ENCODE results near the gene TAS2R60. TPM values are rescaled to one million over a fixed set of nuclear protein-coding genes. Genes with fewer than 3 reads are reported as not detected.
"Not testable (repeated sequence)": the region's sequence is repeated elsewhere in the genome, so short reads cannot be mapped to it uniquely, and the experiment has no call there.

TAS2R60 gene
- total RNA-seq, 2 experiments from 2014 or later: not detected

GRCh38 chr7:143401265-143401664 lies 42.0 kb upstream of the TAS2R60 start:
- no peak overlapping the region for H3K27ac Mint-ChIP-seq
- no peak for ATAC-seq
- H3K4me1 Mint-ChIP-seq: peaks cover 24% of the 10 kb centered on the region
- H3K27me3 Mint-ChIP-seq: no peaks in the 10 kb centered on the region
- ChIA-PET CTCF (no interaction called here), POLR2A (no interaction called here)
- H3K4me3 Mint-ChIP-seq: no peak overlapping the region
- DNase-seq: no peak
- intact Hi-C loops (cut with DNase I, micrococcal nuclease): no loop called here
- no peaks in the 10 kb centered on the region for H3K9me3 Mint-ChIP-seq (ENCODE audit: low read depth)
- H3K36me3 Mint-ChIP-seq (ENCODE audit: low read depth): no peaks in the 10 kb centered on the region

DNA sequence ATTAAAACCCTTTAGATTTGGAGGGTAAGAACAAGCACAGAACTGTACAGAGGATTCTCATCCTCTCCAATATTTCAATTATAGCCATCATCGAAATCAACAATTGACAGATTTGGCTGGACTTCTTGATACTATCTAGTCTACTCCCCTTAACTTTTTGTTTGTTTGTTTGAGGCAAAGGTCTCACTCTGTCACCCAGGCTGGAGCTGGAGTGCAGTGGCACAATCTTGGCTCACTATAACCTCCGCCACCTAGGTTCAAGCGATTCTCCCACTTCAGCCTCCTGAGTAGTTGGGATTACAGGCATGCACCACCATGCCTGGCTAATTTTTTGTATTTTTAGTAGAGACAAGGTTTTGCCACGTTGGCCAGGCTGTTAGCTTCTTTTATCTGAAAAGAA lies 41.0 kb upstream of the TAS2R60 start:
- H3K36me3 Mint-ChIP-seq (ENCODE audit: low read depth); POLR2A ChIA-PET; H3K4me3 Mint-ChIP-seq; ATAC-seq; H3K9me3 Mint-ChIP-seq (ENCODE audit: low read depth); intact Hi-C loops (cut with DNase I, micrococcal nuclease); H3K27me3 Mint-ChIP-seq; DNase-seq: not testable (repeated sequence)
- CTCF ChIA-PET: interaction anchor here (0.9 to 6.1 kb wide), 5 partner anchors 9 to 396 kb away, joined by 3 to 54 read pairs (median 5); no protein-coding TSS in a partner anchor
- peak overlapping the region; percentile 29 for H3K27ac Mint-ChIP-seq
- H3K4me1 Mint-ChIP-seq: peaks cover 33% of the 10 kb centered on the region

- Mint-ChIP-seq H3K9me3 (ENCODE audit: low read depth) (no peaks in the 10 kb centered on the region), H3K27me3 (no peaks in the 10 kb centered on the region), H3K27ac (no peak overlapping the region), H3K36me3 (ENCODE audit: low read depth) (no peaks in the 10 kb centered on the region), H3K4me1 (peaks cover 60% of the 10 kb centered on the region), H3K4me3 (no peak overlapping the region)
- CTCF ChIA-PET: interaction anchor here (0.6 to 6.1 kb wide), 9 partner anchors 8 to 165 kb away, joined by 3 to 54 read pairs (median 4); no protein-coding TSS in a partner anchor
- no peak for DNase-seq
- intact Hi-C loops (cut with DNase I, micrococcal nuclease): no loop called here
- no peak for ATAC-seq
- POLR2A ChIA-PET: interaction anchor here (0.6 kb wide), 1 partner anchor 22 kb away, joined by 3 read pairs; no protein-coding TSS in a partner anchor
Measured at GRCh38 chr7:143405173-143406001, 37.9 kb upstream of the TAS2R60 start.

- DNase-seq (no peak), ATAC-seq (no peak)
- no peaks in the 10 kb centered on the region for H3K9me3 Mint-ChIP-seq (ENCODE audit: low read depth)
- peaks cover 63% of the 10 kb centered on the region for H3K4me1 Mint-ChIP-seq
- intact Hi-C loops (cut with DNase I, micrococcal nuclease): no loop called here
- no peak overlapping the region for H3K4me3 Mint-ChIP-seq
- no peaks in the 10 kb centered on the region for H3K27me3 Mint-ChIP-seq
- no peak overlapping the region for H3K27ac Mint-ChIP-seq
- ChIA-PET POLR2A (interaction anchor here (0.6 kb wide), 1 partner anchor 22 kb away, joined by 3 read pairs; no protein-coding TSS in a partner anchor), CTCF (interaction anchor here (0.6 to 6.1 kb wide), 11 partner anchors 9 to 165 kb away, joined by 3 to 54 read pairs (median 4); no protein-coding TSS in a partner anchor)
- H3K36me3 Mint-ChIP-seq (ENCODE audit: low read depth): no peaks in the 10 kb centered on the region
Measured at GRCh38 chr7:143406002-143406357, 37.3 kb upstream of the TAS2R60 start.

DNA sequence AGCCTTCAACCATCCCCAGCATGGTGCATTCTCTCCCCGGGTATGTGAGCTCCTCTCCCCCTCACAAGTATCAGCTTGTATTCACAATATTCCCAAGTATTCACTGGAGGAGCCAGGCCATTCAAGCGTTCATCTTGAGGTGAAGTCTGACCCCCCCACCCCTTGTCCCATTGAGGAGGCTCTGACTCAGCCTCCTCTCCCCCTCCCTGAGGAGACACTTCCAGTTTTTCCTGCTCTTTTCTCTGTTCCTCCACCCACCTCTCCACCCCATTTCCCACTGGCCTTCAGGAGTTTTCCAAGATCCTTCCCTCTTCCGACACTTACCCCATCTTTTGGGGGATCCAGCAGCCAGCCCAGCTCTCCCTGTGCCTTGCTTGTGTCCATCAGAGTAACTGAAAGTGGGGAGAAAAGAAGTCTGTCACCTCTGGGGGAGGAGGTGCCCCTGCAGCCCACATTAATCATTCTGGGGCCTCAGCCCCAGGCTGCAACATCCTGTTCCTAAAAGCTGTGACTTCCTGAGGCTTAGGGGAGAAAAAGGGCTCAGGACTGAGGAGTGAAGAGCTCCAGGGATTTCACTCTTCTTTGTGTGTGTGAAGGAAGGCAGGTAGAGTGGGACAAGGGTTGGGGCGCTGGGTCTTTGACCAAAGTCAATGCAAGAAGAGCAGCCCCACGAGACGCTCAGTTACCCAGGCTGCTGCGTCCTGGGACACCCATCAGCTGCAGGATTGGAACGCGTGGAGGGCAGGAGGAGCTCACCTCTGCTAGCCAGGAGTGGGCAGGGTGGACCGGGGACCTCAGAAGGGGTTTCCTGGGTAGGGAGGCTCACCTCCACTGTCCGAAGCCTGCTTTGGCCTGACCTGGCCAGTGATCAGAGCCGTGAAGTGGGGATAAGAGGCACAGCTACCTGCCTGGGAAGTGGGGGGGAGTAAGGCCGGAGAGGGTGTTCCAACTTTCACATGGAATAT lies 35.7 kb upstream of the TAS2R60 start:
- POLR2A ChIA-PET: interaction anchor here (0.7 to 1.7 kb wide), 2 partner anchors 24 to 192 kb away, joined by 3 to 7 read pairs; no protein-coding TSS in a partner anchor
- ATAC-seq (peak; percentile 69), DNase-seq (peak; percentile 61)
- H3K36me3 Mint-ChIP-seq (ENCODE audit: low read depth): no peaks in the 10 kb centered on the region
- H3K27ac Mint-ChIP-seq: peak overlapping the region; percentile 59
- CTCF ChIA-PET: interaction anchor here (0.6 to 6.1 kb wide), 14 partner anchors 8 to 167 kb away, joined by 3 to 54 read pairs (median 4); partner anchors contain the start of gene CASP2
- H3K4me1 Mint-ChIP-seq: peaks cover 63% of the 10 kb centered on the region
- peak overlapping the region; percentile 72 for H3K4me3 Mint-ChIP-seq
- intact Hi-C loops (cut with DNase I, micrococcal nuclease): loop anchor here (1.0 to 2.0 kb wide), 4 partner anchors 21 to 167 kb away; partner anchors contain the start of gene ZYX (in 1 of the 2)
- H3K27me3 Mint-ChIP-seq: no peaks in the 10 kb centered on the region
- no peaks in the 10 kb centered on the region for H3K9me3 Mint-ChIP-seq (ENCODE audit: low read depth)

DNA sequence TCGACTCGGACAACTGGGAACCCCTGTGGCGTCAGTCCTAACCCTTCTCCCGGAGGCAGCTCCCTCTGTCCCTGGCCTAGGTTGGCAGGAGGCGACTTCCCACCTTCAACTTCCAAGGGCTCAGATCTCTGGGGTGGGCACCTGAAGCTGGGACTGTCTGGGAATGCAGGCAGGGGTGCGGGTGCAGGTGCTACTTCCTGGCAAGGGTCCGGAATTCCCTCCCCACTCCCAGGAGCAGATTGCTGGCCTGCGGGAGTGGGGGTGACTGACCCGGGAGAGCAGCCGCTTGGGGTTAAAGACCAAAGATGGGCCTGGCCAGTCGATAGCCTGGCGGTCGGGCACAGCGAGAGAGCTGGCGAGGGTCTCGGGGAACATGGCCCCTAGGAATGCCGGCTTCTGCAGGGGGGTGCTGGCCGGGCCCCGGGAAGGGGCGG lies 35.0 kb upstream of the TAS2R60 start:
- H3K27ac Mint-ChIP-seq: peak overlapping the region; percentile 59
- intact Hi-C loops (cut with DNase I, micrococcal nuclease): loop anchor here (1.0 to 2.0 kb wide), 4 partner anchors 22 to 167 kb away; partner anchors contain the start of gene ZYX (in 1 of the 2)
- no peaks in the 10 kb centered on the region for H3K36me3 Mint-ChIP-seq (ENCODE audit: low read depth)
- ATAC-seq (peak; percentile 2), DNase-seq (no peak)
- no peaks in the 10 kb centered on the region for H3K9me3 Mint-ChIP-seq (ENCODE audit: low read depth)
- peak overlapping the region; percentile 72 for H3K4me3 Mint-ChIP-seq
- H3K27me3 Mint-ChIP-seq: no peaks in the 10 kb centered on the region
- CTCF ChIA-PET: interaction anchor here (0.8 to 6.1 kb wide), 11 partner anchors 8 to 168 kb away, joined by 3 to 54 read pairs (median 4); no protein-coding TSS in a partner anchor
- peaks cover 61% of the 10 kb centered on the region for H3K4me1 Mint-ChIP-seq
- POLR2A ChIA-PET: interaction anchor here (0.7 to 1.7 kb wide), 2 partner anchors 24 to 193 kb away, joined by 3 to 7 read pairs; no protein-coding TSS in a partner anchor

GRCh38 chr7:143408686-143409561 lies 34.3 kb upstream of the TAS2R60 start, which contains the start of gene EPHA1:
TSS of gene EPHA1 (minus strand) at chr7:143408856. CDS start at chr7:143408805, 51 bp downstream.
- intact Hi-C loops (cut with DNase I, micrococcal nuclease): loop anchor here (1.0 to 2.0 kb wide), 4 partner anchors 23 to 168 kb away; partner anchors contain the start of gene ZYX (in 1 of the 2)
- CTCF ChIA-PET: interaction anchor here (1.0 to 2.9 kb wide), 4 partner anchors 18 to 168 kb away, joined by 3 to 11 read pairs (median 3); no protein-coding TSS in a partner anchor
- Mint-ChIP-seq H3K4me3 (peak within 1 kb of the TSS; percentile 72), H3K27ac (peak within 1 kb of the TSS; percentile 68), H3K36me3 (ENCODE audit: low read depth) (no peaks in the 10 kb centered on the region), H3K4me1 (peaks cover 54% of the 10 kb centered on the region), H3K27me3 (no peaks in the 10 kb centered on the region), H3K9me3 (ENCODE audit: low read depth) (no peaks in the 10 kb centered on the region)
- POLR2A ChIA-PET: interaction anchor here (0.5 kb wide), 1 partner anchor 113 kb away, joined by 3 read pairs; no protein-coding TSS in a partner anchor
- peak; percentile 69 for ATAC-seq
- peak; percentile 63 for DNase-seq

DNA sequence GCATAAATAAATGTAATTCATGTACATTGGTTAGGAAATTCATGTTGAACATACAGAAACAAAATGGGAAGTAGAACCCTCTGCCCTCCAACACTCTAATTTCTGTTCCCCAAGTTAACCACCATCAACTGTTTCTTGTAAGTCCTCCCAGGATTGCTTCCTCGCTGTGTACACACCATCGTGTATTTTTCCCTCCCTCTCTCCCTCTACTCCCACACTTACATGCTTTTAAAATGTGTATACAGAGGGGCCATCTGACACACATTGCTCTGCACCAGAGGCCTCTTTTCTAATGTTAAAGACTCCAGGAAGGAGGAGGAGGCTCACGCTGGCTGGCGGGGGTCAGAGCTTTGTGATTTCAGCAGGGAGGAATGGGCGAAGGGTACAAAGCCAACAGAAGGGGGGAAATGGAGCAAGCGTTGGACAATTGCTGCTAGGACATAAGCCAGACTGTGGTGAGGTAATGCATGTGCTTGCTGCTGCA lies 32.7 kb upstream of the TAS2R60 start:
- Mint-ChIP-seq H3K36me3 (ENCODE audit: low read depth) (no peaks in the 10 kb centered on the region), H3K9me3 (ENCODE audit: low read depth) (no peaks in the 10 kb centered on the region), H3K27me3 (no peaks in the 10 kb centered on the region), H3K27ac (no peak overlapping the region), H3K4me3 (no peak overlapping the region), H3K4me1 (peaks cover 43% of the 10 kb centered on the region)
- DNase-seq (no peak), ATAC-seq (no peak)
- intact Hi-C loops (cut with DNase I, micrococcal nuclease): loop anchor here in 1 of 2 experiments (10.0 kb wide), 1 partner anchor 406 kb away; no protein-coding TSS in a partner anchor
- ChIA-PET CTCF (interaction anchor here (1.2 kb wide), 1 partner anchor 170 kb away, joined by 3 read pairs; no protein-coding TSS in a partner anchor), POLR2A (no interaction called here)

GRCh38 chr7:143411976-143412708 lies 31.1 kb upstream of the TAS2R60 start:
- Mint-ChIP-seq H3K36me3 (ENCODE audit: low read depth) (no peaks in the 10 kb centered on the region), H3K27me3 (no peaks in the 10 kb centered on the region), H3K4me3 (no peak overlapping the region), H3K9me3 (ENCODE audit: low read depth) (no peaks in the 10 kb centered on the region), H3K4me1 (peaks cover 34% of the 10 kb centered on the region), H3K27ac (no peak overlapping the region)
- DNase-seq (no peak), ATAC-seq (no peak)
- ChIA-PET POLR2A (no interaction called here), CTCF (interaction anchor here (0.7 to 1.2 kb wide), 3 partner anchors 34 to 172 kb away, joined by 3 to 4 read pairs (median 3); no protein-coding TSS in a partner anchor)
- intact Hi-C loops (cut with DNase I, micrococcal nuclease): loop anchor here in 1 of 2 experiments (10.0 kb wide), 1 partner anchor 407 kb away; no protein-coding TSS in a partner anchor

All from activated CD4-positive, alpha-beta T cell treated with anti-CD3 and anti-CD28 coated beads for 36 hours (primary cell).